CD8-positive, alpha-beta memory T cell (primary cell): Measurements from ENCODE around the gene VMP1. TPM values are rescaled to one million over a fixed set of nuclear protein-coding genes. Genes with fewer than 3 reads are reported as not detected.
A peak's percentile ranks its signal among the peaks of the same experiment; 100 is the strongest.
"Not testable (repeated sequence)": the region's sequence is repeated elsewhere in the genome, so short reads cannot be mapped to it uniquely, and the experiment has no call there.

ENCODE experiments used
- CTCF ChIA-PET: fragments of 350-600 bp; sonication (Branson Sonifier 250); formaldehyde crosslinking; loops from one replicate; lab custom pipeline; 2021; ENCODE audit warnings: antibody characterized with exemption; lab: Charles Lee
- POLR2A ChIA-PET: fragments of 350-600 bp; sonication (Branson Sonifier 250); formaldehyde crosslinking; loops from one replicate; lab custom pipeline; 2021; ENCODE audit warnings: antibody characterized with exemption; lab: Charles Lee
- DNase-seq, 5 donors: peaks; one replicate each; pipeline versions ENCODE4 v3.0.0 to v3.0.0-alpha.2; 2020 to 2022; ENCODE audit warnings: mixed read lengths in 1 of 5
- H3K27ac ChIP-seq: one replicate; pipeline ENCODE4 v1.7.0; 2013; ENCODE audit warnings: low read depth, mild to moderate bottlenecking, low read length, moderate library complexity
- H3K27me3 ChIP-seq: 2 replicates; pipeline ENCODE4 v1.7.0; 2013; ENCODE audit warnings: low read length, mild to moderate bottlenecking; ENCODE audit not compliant: insufficient read depth, poor library complexity, severe bottlenecking
- H3K36me3 ChIP-seq: 2 replicates; pipeline ENCODE4 v1.7.0; 2013; ENCODE audit warnings: mild to moderate bottlenecking, low read length, moderate library complexity; ENCODE audit not compliant: insufficient read depth
- H3K4me1 ChIP-seq: 2 replicates; pipeline ENCODE4 v1.7.0; 2013; ENCODE audit warnings: mild to moderate bottlenecking, low read length, moderate library complexity; ENCODE audit not compliant: insufficient read depth
- H3K4me3 ChIP-seq: 2 replicates; pipeline ENCODE4 v1.7.0; 2013; ENCODE audit warnings: mild to moderate bottlenecking, low read length
- H3K9me3 ChIP-seq: 2 replicates; pipeline ENCODE4 v1.7.0; 2013; ENCODE audit warnings: mild to moderate bottlenecking, low read length
- H3K27ac Mint-ChIP-seq, 8 donors: one replicate each; pipeline ENCODE4 v1.8.0; 2020 to 2021; ENCODE audit warnings: mixed read lengths in 8 of 8, mild to moderate bottlenecking in 6 of 8, inconsistent platforms in 3 of 8, moderate library complexity in 3 of 8
- H3K27me3 Mint-ChIP-seq, 2 donors: one replicate each; pipeline ENCODE4 v1.8.0; 2020 to 2021; ENCODE audit warnings: mixed read lengths in 2 of 2, mild to moderate bottlenecking in 1 of 2, moderate library complexity in 1 of 2
- H3K36me3 Mint-ChIP-seq, 3 donors: one replicate each; pipeline ENCODE4 v1.8.0; 2020 to 2021; ENCODE audit warnings: mixed read lengths in 3 of 3, inconsistent platforms in 1 of 3, mild to moderate bottlenecking in 1 of 3
- H3K4me1 Mint-ChIP-seq, 3 donors: one replicate each; pipeline ENCODE4 v1.8.0; 2020 to 2021; ENCODE audit warnings: mixed read lengths in 3 of 3, inconsistent platforms in 1 of 3, mild to moderate bottlenecking in 1 of 3
- H3K4me3 Mint-ChIP-seq, 7 donors: one replicate each; pipeline ENCODE4 v1.8.0; 2020 to 2021; ENCODE audit warnings: mixed read lengths in 7 of 7, mild to moderate bottlenecking in 6 of 7, moderate library complexity in 4 of 7, inconsistent platforms in 2 of 7
- H3K9me3 Mint-ChIP-seq, 5 donors: one replicate each; pipeline ENCODE4 v1.8.0; 2020 to 2022; ENCODE audit warnings: mixed read lengths in 5 of 5, mild to moderate bottlenecking in 3 of 5, moderate library complexity in 2 of 5, inconsistent platforms in 1 of 5
- polyA plus RNA-seq: library from polyadenylated mRNA; unstranded; fragments of 300-500 nt; fragmentation: Illumina TruSeq; gene quantifications from one replicate; pipeline ENCODE4 v1.2.3, GENCODE V29; 2021
- total RNA-seq, 2 experiments: library from RNA; stranded (reverse); gene quantifications; one replicate each; pipeline ENCODE4 v1.2.3, GENCODE V29; 2021

The VMP1 gene
- total and polyA plus RNA-seq, 3 experiments from 2014 or later, result 57.0 to 151 (median 150) TPM

GRCh38 chr17:59851439-59852375, 144.3 kb downstream of the VMP1 start:
- Mint-ChIP-seq H3K4me1 (peaks cover 20 to 31% (median 29%) of the 10 kb centered on the region in 3 donors), H3K27me3 (peaks cover 0 to 1% of the 10 kb centered on the region in 2 donors), H3K9me3 (no peaks in the 10 kb centered on the region), H3K4me3 (peak overlapping the region in 1 of 7 donors; percentile 44), H3K27ac (peak overlapping the region in 2 of 8 donors; percentile 31 to 75), H3K36me3 (no peaks in the 10 kb centered on the region)
- ChIA-PET POLR2A (no interaction called here), CTCF (interaction anchor here (1.1 kb wide), 1 partner anchor 98 kb away, joined by 3 read pairs; no protein-coding TSS in a partner anchor)
- Histone ChIP-seq H3K4me1 (peaks cover 38% of the 10 kb centered on the region), H3K36me3 (no peaks in the 10 kb centered on the region), H3K27ac (no peak overlapping the region), H3K4me3 (no peak overlapping the region), H3K9me3 (no peaks in the 10 kb centered on the region), H3K27me3 (no peaks in the 10 kb centered on the region)
- no peak for DNase-seq

DNA sequence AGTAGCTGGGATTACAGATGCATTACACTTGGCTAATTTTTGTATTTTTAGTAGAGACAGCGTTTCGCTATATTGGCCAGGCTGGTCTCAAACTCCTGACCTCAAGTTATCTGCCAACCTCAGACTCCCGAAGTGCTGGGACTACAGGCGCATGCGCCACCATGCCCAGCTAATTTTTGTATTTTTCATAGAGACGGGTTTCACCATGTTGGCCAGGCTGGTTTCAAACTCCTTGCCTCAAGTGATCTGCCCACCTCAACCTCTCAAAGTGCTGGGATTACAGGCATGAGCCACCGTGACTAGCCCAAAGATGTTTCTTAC, 145.4 kb downstream of the VMP1 start:
- H3K9me3 ChIP-seq, H3K36me3 Mint-ChIP-seq, H3K4me3 Mint-ChIP-seq, POLR2A ChIA-PET, H3K27me3 Mint-ChIP-seq, H3K4me3 ChIP-seq, DNase-seq, H3K36me3 ChIP-seq, H3K27ac ChIP-seq, H3K27me3 ChIP-seq, H3K9me3 Mint-ChIP-seq: not testable (repeated sequence)
- Mint-ChIP-seq H3K4me1 (peaks cover 16 to 23% (median 21%) of the 10 kb centered on the region in 3 donors), H3K27ac (peak overlapping the region in 2 of 8 donors; percentile 41 to 43)
- H3K4me1 ChIP-seq, result peaks cover 29% of the 10 kb centered on the region
- CTCF ChIA-PET, result interaction anchor here (2.1 kb wide), 1 partner anchor 99 kb away, joined by 8 read pairs; no protein-coding TSS in a partner anchor

GRCh38 chr17:59853168-59853918, 145.9 kb downstream of the VMP1 start:
- H3K4me1 Mint-ChIP-seq, result peaks cover 15 to 22% (median 19%) of the 10 kb centered on the region in 3 donors
- H3K36me3 Mint-ChIP-seq, result peaks cover 0 to 3% (median 0%) of the 10 kb centered on the region in 3 donors
- no peaks in the 10 kb centered on the region for H3K9me3 ChIP-seq
- no peak overlapping the region for H3K4me3 ChIP-seq
- POLR2A ChIA-PET, result interaction anchor here (1.1 kb wide), 1 partner anchor 40 kb away, joined by 3 read pairs; the partner anchor contains the start of genes RPS6KB1 and TUBD1
- no peak overlapping the region for H3K4me3 Mint-ChIP-seq
- peak overlapping the region in 2 of 8 donors; percentile 45 to 55 for H3K27ac Mint-ChIP-seq
- H3K27ac ChIP-seq, result no peak overlapping the region
- no peaks in the 10 kb centered on the region for H3K27me3 ChIP-seq
- H3K36me3 ChIP-seq, result no peaks in the 10 kb centered on the region
- CTCF ChIA-PET, result interaction anchor here (0.6 to 2.1 kb wide), 6 partner anchors 13 to 106 kb away, joined by 3 to 8 read pairs (median 4); no protein-coding TSS in a partner anchor
- H3K9me3 Mint-ChIP-seq, result no peaks in the 10 kb centered on the region
- peak in 1 of 5 donors; percentile 58 for DNase-seq
- peaks cover 0 to 1% of the 10 kb centered on the region in 2 donors for H3K27me3 Mint-ChIP-seq
- peaks cover 27% of the 10 kb centered on the region for H3K4me1 ChIP-seq

GRCh38 chr17:59853919-59854729, 146.7 kb downstream of the VMP1 start:
- not testable (repeated sequence) for H3K9me3 Mint-ChIP-seq, H3K36me3 ChIP-seq, DNase-seq, H3K36me3 Mint-ChIP-seq, H3K27me3 ChIP-seq, H3K9me3 ChIP-seq, H3K27ac ChIP-seq, H3K4me3 Mint-ChIP-seq, H3K27me3 Mint-ChIP-seq, H3K4me3 ChIP-seq
- H3K4me1 ChIP-seq, result peaks cover 21% of the 10 kb centered on the region
- ChIA-PET POLR2A (interaction anchor here (1.1 kb wide), 1 partner anchor 39 kb away, joined by 3 read pairs; the partner anchor contains the start of genes RPS6KB1 and TUBD1), CTCF (interaction anchor here (0.6 to 2.1 kb wide), 7 partner anchors 14 to 107 kb away, joined by 3 to 8 read pairs (median 4); no protein-coding TSS in a partner anchor)
- Mint-ChIP-seq H3K4me1 (peaks cover 10 to 15% (median 14%) of the 10 kb centered on the region in 3 donors), H3K27ac (peak overlapping the region in 1 of 8 donors; percentile 41)

- POLR2A ChIA-PET, result no interaction called here
- Mint-ChIP-seq H3K27ac (peak overlapping the region in 2 of 8 donors; percentile 52 to 56), H3K36me3 (peaks cover 0 to 23% (median 2%) of the 10 kb centered on the region in 3 donors), H3K27me3 (no peaks in the 10 kb centered on the region), H3K9me3 (no peaks in the 10 kb centered on the region), H3K4me1 (peaks cover 7 to 14% (median 12%) of the 10 kb centered on the region in 3 donors), H3K4me3 (no peak overlapping the region)
- no peaks in the 10 kb centered on the region for H3K27me3 ChIP-seq
- no peaks in the 10 kb centered on the region for H3K36me3 ChIP-seq
- CTCF ChIA-PET, result interaction anchor here (1.2 to 1.9 kb wide), 3 partner anchors 10 to 71 kb away, joined by 3 to 10 read pairs (median 4); no protein-coding TSS in a partner anchor
- H3K27ac ChIP-seq, result no peak overlapping the region
- no peaks in the 10 kb centered on the region for H3K9me3 ChIP-seq
- DNase-seq, result no peak
- peaks cover 13% of the 10 kb centered on the region for H3K4me1 ChIP-seq
- no peak overlapping the region for H3K4me3 ChIP-seq
These were observed 149.7 kb downstream of the VMP1 start for GRCh38 chr17:59856859-59857794.

DNA sequence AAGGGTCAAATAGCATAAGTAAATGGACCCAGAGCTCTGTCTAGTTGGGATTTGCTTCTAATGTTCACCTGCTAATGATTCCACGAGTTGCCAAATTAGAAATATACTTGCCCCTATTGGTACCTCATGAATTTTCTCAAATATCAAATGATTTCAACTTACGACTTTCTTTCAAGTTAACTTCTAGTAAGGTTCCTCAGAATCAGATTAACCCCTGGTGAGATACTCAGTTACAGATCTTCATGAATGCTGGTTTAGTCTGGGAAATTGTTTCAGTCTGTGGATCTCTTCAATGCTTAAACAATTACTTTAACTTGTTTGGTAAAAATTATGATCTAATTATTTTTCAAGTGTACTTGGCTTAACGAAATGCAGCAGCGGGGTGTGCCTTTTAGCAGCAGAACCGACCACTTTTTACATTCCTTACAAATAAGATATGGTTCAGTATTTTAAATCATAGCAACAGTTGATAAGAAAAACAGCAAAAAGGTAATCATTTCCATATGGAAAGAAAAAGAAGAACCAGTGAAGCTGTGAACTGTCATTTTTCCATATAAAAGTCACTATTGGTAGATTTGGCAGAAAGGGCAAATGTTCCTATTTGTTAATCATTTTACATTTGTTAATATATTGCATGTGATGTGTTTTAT, 150.8 kb downstream of the VMP1 start:
- Mint-ChIP-seq H3K4me3 (no peak overlapping the region), H3K9me3 (no peaks in the 10 kb centered on the region), H3K27ac (no peak overlapping the region), H3K36me3 (peaks cover 0 to 30% (median 2%) of the 10 kb centered on the region in 3 donors), H3K27me3 (no peaks in the 10 kb centered on the region), H3K4me1 (peaks cover 4 to 9% (median 8%) of the 10 kb centered on the region in 3 donors)
- DNase-seq, result no peak
- Histone ChIP-seq H3K36me3 (peaks cover 5% of the 10 kb centered on the region), H3K4me1 (peaks cover 4% of the 10 kb centered on the region), H3K4me3 (no peak overlapping the region), H3K9me3 (no peaks in the 10 kb centered on the region), H3K27ac (no peak overlapping the region), H3K27me3 (no peaks in the 10 kb centered on the region)
- ChIA-PET POLR2A (interaction anchor here (1.5 kb wide), 1 partner anchor 151 kb away, joined by 3 read pairs; the partner anchor contains the start of genes PTRH2 and VMP1), CTCF (interaction anchor here (0.9 to 1.9 kb wide), 7 partner anchors 11 to 111 kb away, joined by 3 to 10 read pairs (median 4); no protein-coding TSS in a partner anchor)
